OCI-LY3 (cell line): ENCODE data around the gene RBCK1.

Experiments
- H2AFZ ChIP-seq: fragments of 200-600, 300-600 bp; shearing (Covaris generic); 2 replicates; pipeline ENCODE4 v1.6.0; 2014; ENCODE audit warnings: antibody characterized with exemption, low read depth, low read length
- H3K27ac ChIP-seq: fragments of 200-600, 300-600 bp; sonication (generic); 2 replicates; pipeline ENCODE4 v1.5.1; 2014; ENCODE audit warnings: mild to moderate bottlenecking, low read length, moderate library complexity, mixed read lengths
- H3K27me3 ChIP-seq: fragments of 200-600, 300-600 bp; sonication (generic); 2 replicates; pipeline ENCODE4 v1.6.1; 2014; ENCODE audit warnings: low read depth, low read length, mixed read lengths
- H3K36me3 ChIP-seq: fragments of 200-600, 300-600 bp; sonication (generic); replicated peaks from 2 replicates; pipeline ENCODE3; 2014; ENCODE audit warnings: low read depth, low read length, mixed read lengths
- H3K4me1 ChIP-seq: fragments of 300-600, 200-600 bp; sonication (generic); 2 replicates; pipeline ENCODE4 v1.6.1; 2014; ENCODE audit warnings: low read length, mixed read lengths
- H3K4me2 ChIP-seq: fragments of 200-600, 300-600 bp; sonication (generic); 2 replicates; pipeline ENCODE4 v1.6.1; 2014; ENCODE audit warnings: low read length, mixed read lengths
- H3K4me3 ChIP-seq: fragments of 300-600, 200-600 bp; sonication (generic); 2 replicates; pipeline ENCODE4 v1.5.1; 2014; ENCODE audit warnings: antibody characterized with exemption, mild to moderate bottlenecking, low read length, moderate library complexity
- H3K79me2 ChIP-seq: fragments of 300-600, 200-600 bp; shearing (Covaris generic); 2 replicates; pipeline ENCODE4 v1.6.1; 2014; ENCODE audit warnings: mild to moderate bottlenecking, low read length, mixed read lengths
- H3K9ac ChIP-seq: fragments of 300-600, 200-600 bp; shearing (Covaris generic); 2 replicates; pipeline ENCODE4 v1.6.0; 2014; ENCODE audit warnings: mild to moderate bottlenecking, low read length, moderate library complexity
- H3K9me3 ChIP-seq: fragments of 200-600, 300-600 bp; shearing (Covaris generic); 2 replicates; pipeline ENCODE4 v1.6.1; 2014; ENCODE audit warnings: low read length, mixed read lengths; ENCODE audit not compliant: insufficient read depth
- H4K20me1 ChIP-seq: fragments of 200-600, 300-600 bp; sonication (generic); 2 replicates; pipeline ENCODE4 v1.6.1; 2016; ENCODE audit warnings: low read length, mixed read lengths; ENCODE audit not compliant: insufficient read depth
- CTCF ChIP-seq: fragments of 200-600, 300-600 bp; sonication (generic); IDR thresholded peaks from 2 replicates; pipeline ENCODE4 v1.5.1; 2014; ENCODE audit warnings: antibody characterized with exemption, low read length, low read depth
- EZH2phosphoT487 ChIP-seq: fragments of 200-600 bp; shearing (Covaris generic); IDR thresholded peaks from 2 replicates; pipeline ENCODE4 v1.6.1; 2018; ENCODE audit warnings: antibody characterized with exemption, mixed run types, low read depth

Gene RBCK1

GRCh38 chr20:362271-363254 lies 45.5 kb upstream of the RBCK1 start:
- Histone ChIP-seq H3K27ac (no peak overlapping the region), H2AFZ (no peak overlapping the region; the same call in 1 of the 2 replicates), H3K79me2 (no peaks in the 10 kb centered on the region), H3K27me3 (peaks cover 8% of the 10 kb centered on the region), H3K9ac (no peak overlapping the region), H3K4me3 (no peak overlapping the region), H3K4me2 (no peak overlapping the region), H4K20me1 (no peaks in the 10 kb centered on the region), H3K9me3 (no peaks in the 10 kb centered on the region), H3K4me1 (peaks cover 20% of the 10 kb centered on the region), H3K36me3 (no peaks in the 10 kb centered on the region)
- TF ChIP-seq CTCF: peak; percentile 30
- TF ChIP-seq EZH2phosphoT487: no peak

GRCh38 chr20:363319-364078 lies 44.6 kb upstream of the RBCK1 start:
- Histone ChIP-seq H3K36me3 (no peaks in the 10 kb centered on the region), H3K27ac (no peak overlapping the region), H4K20me1 (no peaks in the 10 kb centered on the region), H3K4me3 (no peak overlapping the region), H3K27me3 (peaks cover 8% of the 10 kb centered on the region), H2AFZ (no peak overlapping the region), H3K4me1 (peaks cover 20% of the 10 kb centered on the region), H3K9ac (no peak overlapping the region), H3K79me2 (no peaks in the 10 kb centered on the region), H3K9me3 (no peaks in the 10 kb centered on the region), H3K4me2 (no peak overlapping the region)
- TF ChIP-seq CTCF (no peak), EZH2phosphoT487 (no peak)

GRCh38 chr20:364905-365794 lies 42.9 kb upstream of the RBCK1 start:
- Histone ChIP-seq H3K9ac (no peak overlapping the region), H3K27ac (no peak overlapping the region), H2AFZ (no peak overlapping the region), H3K4me1 (peaks cover 20% of the 10 kb centered on the region), H3K36me3 (no peaks in the 10 kb centered on the region), H3K9me3 (no peaks in the 10 kb centered on the region), H3K4me2 (no peak overlapping the region), H4K20me1 (no peaks in the 10 kb centered on the region), H3K4me3 (no peak overlapping the region), H3K27me3 (peaks cover 8% of the 10 kb centered on the region), H3K79me2 (no peaks in the 10 kb centered on the region)
- TF ChIP-seq EZH2phosphoT487 (no peak), CTCF (no peak)
